Kidney tubule cell (primary cell): ENCODE measurements around the gene PHKA2.

Experiments
- DNase-seq: peaks from one replicate; pipeline ENCODE4 v3.0.0-alpha.2; 2018; ENCODE audit warnings: low spot score

Gene PHKA2

DNA sequence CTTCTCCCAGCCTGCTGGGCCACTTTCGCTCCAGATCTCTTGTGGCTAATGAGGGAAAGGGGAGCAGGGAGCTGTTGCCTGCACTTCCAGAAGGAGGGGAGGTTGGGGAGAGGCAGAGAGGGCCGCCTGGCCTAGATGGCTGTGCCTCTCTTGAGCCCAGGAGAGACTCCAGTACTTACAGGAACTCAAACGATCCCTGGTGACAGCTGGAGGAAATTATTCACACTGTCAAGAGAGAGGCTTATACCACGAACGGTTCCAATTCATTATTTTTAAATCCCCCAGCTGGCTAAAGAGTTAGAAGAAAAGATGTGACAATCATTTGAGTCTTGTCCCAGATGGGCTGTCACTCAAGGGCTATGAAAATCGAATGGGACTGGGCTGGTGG, 96.1 kb downstream of the PHKA2 start:
- no peak for DNase-seq

DNA sequence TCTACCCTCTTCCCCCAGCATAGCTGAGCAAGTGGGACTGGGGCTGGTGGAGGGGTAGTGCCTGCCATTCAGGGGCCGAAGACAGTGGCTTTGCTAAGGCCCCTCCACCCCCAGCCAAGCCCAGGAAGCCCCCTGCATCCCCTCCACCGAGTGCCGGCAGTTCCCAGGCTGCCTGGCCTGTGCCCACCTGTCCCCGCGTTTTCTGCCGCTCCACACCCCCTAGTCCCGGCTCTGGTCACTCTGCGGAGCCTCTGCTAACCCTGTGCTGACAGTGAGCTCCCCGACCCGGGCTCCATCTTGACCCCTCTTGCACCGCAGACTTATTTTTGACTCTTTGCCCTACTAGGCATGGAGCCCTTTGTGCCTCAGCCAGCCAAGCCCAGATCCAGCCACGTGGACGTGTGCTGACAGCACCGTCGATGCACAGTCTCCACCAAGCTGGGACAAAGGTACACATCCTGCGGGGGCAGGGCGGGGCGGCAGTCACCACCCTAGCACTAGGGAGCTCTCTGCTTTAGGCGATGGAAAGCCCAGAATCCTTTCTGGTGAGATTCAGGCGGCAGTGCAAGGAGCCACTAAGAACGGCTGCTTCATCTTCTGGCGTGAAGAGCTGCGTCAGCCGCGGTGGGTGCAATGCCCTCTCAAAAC, 96.6 kb downstream of the PHKA2 start:
- DNase-seq, result no peak

DNA sequence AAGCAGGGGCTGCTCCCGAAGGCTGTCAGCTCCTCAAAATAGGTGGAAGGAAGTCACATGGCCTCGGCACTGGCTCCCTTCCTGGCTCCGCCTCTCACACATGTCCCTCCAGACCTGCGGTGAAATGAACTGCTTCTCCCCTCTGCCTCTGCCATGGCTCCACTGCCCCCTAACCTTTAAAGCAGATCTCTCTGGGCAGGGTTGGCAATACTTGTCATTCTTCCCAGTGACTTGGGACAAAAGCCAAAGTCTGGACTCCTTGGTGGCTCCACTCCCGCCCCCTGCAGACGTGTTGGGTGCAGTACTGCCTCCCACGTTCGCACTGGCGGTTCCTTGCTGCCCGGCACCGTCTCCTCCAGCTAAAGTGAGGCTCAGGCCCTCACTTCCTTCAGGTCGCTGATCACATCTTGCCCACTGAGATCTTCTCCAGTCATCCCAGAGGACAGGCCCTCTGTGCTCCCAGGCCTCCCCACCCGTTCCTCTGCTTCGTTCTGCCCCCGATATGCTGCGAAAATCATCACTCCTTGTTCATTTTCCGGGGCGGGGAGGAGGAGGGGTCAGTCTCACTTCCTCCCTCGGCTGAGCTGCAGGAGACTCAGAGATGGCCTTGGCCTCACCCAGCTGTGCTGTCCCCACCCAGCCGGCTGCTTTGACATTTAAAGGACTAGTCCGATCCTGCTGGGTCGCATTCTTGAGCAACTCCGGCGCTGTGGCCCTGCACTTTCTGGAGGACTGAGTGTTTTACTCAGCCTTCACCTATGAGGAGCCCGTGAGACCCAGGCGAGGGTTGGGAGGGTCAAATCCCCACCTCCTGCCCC, 97.4 kb downstream of the PHKA2 start:
- DNase-seq, result peak; percentile 67

GRCh38 chrX:18886005-18886343, 97.9 kb downstream of the PHKA2 start:
- no peak for DNase-seq

- no peak for DNase-seq
These were observed 98.4 kb downstream of the PHKA2 start for GRCh38 chrX:18885328-18886004.

DNA sequence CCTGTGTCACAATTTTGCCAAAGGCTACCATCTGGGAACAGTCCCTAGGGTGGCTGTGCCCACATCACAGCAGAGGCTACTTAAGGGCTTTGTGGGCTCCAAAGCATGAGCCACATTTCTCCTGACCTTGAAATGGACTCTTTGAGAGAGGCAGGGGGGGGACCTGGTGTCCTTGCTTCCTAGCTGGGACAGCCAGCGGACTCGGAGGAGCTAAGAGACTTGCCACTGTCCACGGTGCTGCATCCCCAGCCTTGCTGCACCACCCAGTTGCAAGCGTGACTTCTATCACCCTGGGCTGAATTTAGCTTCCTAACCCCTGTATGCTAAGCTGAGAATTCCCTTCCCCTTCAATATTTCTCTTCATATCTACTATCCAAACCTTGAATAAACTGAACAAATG, 99.0 kb downstream of the PHKA2 start:
- DNase-seq, result no peak

- no peak for DNase-seq
These were observed 99.8 kb downstream of the PHKA2 start for GRCh38 chrX:18883961-18884765.

DNA sequence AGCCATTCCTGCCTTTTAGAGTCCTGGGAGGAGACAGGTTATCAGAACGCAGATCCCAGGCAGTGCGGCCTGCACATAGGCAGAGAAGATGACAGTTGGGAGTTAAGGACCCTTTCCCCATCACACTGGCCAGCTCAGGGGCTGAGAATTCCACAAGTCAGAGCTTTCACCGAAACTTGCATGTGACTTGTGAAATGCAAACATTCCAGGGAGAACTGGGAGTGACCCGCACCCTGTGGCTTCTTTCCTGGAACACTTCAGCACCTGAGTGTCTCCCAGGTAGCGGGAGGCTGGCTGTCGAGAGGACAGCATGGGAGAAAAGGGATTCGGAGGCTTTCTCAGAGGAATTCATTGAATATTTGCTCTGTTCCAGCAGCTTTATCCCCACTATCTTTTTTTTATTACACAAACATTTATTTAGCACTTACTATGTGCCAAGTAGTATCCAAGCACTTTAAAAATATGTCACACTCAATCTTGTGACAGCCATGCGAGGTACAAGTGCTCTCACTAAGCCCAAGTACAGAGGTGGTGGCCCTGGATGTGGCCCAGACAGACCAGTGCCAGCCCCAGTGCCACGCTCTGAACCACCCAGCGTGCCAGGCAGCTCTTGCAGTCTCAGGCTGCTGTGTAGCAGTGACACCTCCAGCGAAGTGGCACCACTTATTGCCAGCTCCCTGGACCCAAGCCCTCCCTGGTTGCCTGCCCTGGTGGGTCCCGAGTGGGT, 100.5 kb downstream of the PHKA2 start:
- peak; percentile 63 for DNase-seq

DNA sequence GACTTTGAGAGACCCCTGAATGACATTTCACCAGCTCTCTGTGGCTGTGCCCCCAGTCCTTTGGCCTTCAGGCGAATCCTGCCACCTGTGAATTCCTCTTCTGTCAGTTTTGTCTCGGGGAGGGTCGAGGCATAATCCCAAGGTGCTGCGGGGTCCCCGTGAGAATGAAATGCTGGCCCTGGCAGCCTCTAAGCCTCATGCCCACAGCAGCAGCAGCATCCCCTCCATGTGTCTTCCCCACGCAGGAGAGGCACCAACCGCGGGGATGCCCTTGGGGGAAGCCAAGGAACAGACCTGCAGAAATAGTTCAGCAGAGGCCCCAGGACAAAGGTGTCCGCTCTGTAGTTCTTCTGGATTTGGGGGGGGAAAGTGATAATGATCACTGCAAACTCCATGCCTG, 104.8 kb downstream of the PHKA2 start:
- no peak for DNase-seq

- peak; percentile 13 for DNase-seq
These were observed 106.4 kb downstream of the PHKA2 start for GRCh38 chrX:18877469-18877868.

DNA sequence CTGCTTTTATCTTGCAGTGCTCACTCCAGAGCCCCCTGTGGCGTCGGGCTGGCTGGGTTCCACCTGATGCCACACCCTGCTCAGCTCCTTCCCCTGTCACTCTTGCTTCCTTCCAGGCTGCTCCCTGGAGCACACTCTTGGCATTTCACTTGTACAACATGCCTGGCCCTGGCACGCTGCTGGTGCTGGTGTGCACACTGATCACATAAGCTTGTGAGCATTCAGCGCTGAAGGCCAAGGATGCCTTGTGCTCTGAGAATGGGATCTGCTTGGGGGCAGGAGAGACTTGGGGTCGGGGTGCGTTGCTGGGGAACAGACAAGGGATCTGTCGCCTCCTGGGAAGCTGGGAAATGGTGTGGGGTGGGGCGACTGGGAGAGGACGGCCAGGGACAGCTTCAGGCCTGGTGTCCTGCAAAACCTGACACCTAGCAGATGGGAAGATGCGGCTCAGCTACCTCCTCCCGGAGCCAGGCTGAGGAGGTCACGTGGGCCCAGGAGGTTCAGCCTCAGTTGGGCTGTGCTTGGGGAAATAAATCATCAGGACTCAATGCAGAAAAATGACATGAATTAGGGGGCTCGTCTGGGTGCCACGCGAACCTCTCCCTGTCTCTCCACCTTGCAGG, 108.5 kb downstream of the PHKA2 start:
- DNase-seq, result no peak

DNA sequence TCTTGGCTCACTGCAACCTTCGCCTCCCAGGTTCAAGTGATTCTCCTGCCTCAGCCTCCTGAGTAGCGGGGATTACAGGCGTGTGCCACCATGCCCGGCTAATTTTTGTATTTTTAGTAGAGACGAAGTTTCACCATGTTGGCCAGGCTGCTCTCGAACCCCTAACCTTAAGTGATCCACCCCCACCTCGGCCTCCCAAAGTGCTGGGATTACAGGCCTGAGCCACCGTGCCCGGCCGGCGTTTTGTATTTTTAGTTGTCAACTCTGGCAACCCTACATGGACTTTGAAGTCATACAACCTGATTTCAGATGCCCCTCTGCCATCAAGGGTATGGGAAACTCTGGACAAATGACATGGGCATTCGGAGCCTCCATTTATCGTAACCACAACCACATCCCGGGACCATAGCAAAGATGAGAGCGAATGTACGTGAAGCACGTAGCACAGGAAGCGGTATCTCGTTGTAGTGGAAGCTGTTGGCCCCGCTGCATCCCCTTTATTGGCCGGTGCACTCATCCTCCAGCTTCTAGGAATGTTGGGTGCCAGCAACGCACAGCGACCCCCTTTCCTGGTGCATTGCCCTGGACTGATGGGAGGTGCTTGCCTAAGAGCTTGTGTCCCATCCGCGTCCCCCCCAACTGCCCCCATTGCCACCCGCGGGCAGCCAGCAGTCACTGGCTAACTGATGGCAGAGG, 109.2 kb downstream of the PHKA2 start:
- DNase-seq, result no peak

DNA sequence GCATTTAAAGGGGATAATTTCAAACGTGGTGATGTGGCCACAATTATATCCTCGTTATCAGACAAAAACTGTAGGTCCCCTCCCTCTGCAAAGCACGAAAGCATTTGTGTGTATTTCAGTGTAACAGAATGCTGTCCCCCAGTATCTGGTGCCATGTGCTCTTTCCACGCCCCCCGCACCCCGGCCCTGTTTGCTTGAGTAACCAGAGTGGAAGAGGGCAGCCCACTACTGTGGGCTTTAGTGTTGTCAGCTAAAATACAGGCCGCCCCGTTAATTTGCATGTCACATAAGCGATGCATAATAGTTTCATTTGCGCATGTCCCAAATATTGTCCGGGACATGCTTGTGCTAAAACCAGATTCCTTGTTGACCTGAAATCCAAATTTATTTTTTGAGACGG, 110.1 kb downstream of the PHKA2 start:
- no peak for DNase-seq

DNA sequence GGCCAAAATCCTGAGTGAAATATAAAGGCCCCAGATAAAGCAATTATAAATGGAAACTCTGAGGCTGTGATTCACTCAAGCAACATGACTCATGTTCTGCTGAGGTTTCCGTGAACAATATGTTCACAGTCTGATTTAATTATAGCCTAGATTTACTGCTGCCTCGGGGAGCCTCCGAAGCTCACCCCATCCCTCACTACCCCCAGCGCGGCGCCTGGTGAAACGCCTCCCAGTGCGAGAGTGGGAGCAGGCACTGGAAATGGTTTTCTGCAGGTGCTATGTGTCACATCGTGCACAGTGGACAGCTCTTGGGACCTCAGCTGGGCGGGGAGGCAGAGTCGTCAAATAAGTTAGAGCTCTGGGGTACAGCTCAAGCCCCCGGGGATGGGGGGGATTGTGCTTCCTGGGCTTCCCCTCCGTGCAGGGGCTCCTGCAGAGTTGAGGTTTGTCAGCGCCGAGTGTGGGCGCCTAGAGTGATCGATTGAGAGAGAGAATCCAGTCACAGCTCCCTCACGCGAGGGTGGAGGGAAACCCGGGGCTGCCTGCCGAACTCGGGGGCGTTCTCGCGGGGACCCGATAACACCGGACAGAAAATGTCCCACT, 110.6 kb downstream of the PHKA2 start:
- DNase-seq, result peak; percentile 57

DNA sequence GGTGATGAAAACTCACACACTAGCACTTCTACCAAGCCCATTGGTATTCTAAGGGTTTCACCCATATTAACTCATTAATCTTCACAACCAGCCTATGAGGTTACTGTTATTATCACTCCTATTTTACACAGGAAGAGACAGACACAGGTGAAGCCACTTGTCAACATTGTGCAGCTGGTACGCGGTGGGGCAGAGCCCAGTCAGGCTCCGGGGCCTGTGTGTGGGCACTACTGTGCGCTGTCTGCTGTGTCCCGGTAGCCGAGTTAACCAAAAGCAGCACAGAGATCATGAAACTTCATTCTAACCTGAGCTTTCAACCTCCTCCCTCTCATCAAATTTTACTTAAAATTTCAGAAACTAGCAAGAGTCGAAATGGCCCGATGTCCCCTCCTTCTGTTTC, 111.3 kb downstream of the PHKA2 start:
- no peak for DNase-seq

DNA sequence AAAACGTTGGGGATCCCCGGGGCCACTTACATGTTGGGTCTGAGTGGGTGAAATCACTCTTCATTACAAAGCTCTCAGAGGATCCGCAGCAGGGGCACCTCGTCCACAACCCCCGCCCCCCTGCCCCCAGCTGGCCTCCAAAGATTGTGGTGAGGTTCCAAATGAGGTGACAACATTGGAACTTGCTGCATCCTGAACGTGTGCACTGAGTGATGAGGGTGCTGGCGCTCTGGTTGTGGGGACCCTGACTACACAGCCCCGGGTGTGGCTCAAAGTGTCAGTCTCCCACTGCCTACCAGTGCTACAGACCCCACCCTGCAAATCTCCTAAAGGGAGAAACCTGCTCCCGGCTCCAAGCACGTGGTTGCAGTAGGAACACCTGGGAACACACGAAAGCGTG, 111.9 kb downstream of the PHKA2 start:
- no peak for DNase-seq

DNA sequence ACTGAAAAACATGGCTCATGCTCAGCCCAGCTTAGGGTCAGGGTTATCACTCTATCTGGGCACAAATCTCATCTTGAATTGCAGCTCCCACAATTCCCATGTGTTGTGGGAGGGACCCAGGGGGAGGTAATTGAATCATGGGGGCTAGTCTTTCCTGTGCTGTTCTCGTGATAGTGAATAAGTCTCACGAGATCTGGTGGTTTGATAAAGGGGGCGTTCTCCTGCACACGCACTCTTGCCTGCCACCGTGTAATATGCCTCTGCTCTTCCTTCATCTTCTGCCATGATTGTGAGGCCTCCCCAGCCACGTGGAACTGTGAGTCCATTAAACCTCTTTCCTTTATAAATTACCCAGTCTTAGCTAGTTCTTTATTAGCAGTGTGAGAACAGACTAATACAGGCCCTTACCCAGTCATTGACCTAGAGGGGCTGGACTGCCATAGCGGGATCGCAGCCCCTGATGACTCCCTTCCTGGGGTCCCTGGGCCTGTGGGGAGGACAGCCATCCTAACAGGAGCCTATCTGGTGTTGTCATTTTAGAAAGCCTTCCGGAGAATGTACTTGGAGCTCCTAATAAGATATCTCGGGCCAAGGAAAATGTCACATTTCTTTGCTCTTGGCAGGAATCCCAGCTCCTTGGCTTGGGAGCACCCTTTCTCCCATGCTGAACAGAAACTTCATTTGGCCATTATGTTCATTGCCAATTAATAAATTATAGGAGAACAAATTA, 112.6 kb downstream of the PHKA2 start:
- no peak for DNase-seq

DNA sequence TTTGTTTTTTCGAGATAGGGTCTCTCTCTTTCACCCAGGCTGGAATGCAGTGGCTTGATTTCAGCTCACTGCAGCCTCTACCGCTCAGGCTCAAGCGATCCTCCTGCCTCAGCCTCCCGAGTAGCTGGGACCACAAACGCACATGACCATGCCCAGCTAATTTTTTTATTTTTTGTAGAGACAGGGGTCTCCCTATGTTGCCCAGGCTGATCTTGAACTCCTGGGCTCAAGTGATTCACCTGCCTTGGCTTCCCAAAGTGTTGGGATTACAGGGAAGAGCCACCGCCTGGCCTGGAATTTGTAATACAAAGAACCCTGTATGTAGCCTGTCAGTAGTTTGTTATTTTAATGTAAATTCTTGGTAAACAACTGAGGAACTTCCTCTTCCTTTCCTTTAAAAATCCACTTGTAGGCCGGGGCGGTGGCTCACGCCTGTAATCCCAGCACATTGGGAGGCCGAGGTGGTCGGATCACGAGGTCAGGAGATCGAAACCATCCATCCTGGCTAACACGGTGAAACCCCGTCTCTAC, 119.5 kb downstream of the PHKA2 start:
- no peak for DNase-seq

GRCh38 chrX:18861511-18861910, 122.4 kb downstream of the PHKA2 start:
- no peak for DNase-seq
